HG03097 (cell line): ENCODE data around the gene NHS.
A peak's percentile ranks its signal among the peaks of the same experiment; 100 is the strongest.

ENCODE experiments used
- ATAC-seq: cut with Tn5 transposase; IDR thresholded peaks from one replicate; pipeline ENCODE4 v1.9.1; 2021; ENCODE audit not compliant: unreplicated experiment, low FRiP score

The NHS gene

GRCh38 chrX:17706676-17707075, 331.7 kb downstream of the NHS start:
- no peak for ATAC-seq

- ATAC-seq, result no peak
Observed at GRCh38 chrX:17707731-17708130, 332.7 kb downstream of the NHS start.

GRCh38 chrX:17710871-17711301, 335.9 kb downstream of the NHS start:
- no peak for ATAC-seq

- ATAC-seq, result no peak
Observed at GRCh38 chrX:17713288-17713687, 338.3 kb downstream of the NHS start.

- no peak for ATAC-seq
Observed at GRCh38 chrX:17718649-17719165, 343.7 kb downstream of the NHS start.

- ATAC-seq, result no peak
Observed at GRCh38 chrX:17719711-17720110, 344.7 kb downstream of the NHS start.

GRCh38 chrX:17721715-17722114, 346.7 kb downstream of the NHS start:
- ATAC-seq, result no peak

GRCh38 chrX:17725181-17725580, 350.2 kb downstream of the NHS start:
- ATAC-seq, result no peak

- no peak for ATAC-seq
Observed at GRCh38 chrX:17732138-17732783, 357.3 kb downstream of the NHS start.

- no peak for ATAC-seq
Observed at GRCh38 chrX:17735406-17735805, 360.4 kb downstream of the NHS start.

GRCh38 chrX:17736478-17736855, 361.5 kb downstream of the NHS start:
- no peak for ATAC-seq

- ATAC-seq, result peak; percentile 58
Observed at GRCh38 chrX:17736856-17737709, 362.1 kb downstream of the NHS start, which contains the start of gene SCML1. Gene SCML1, plus strand, starts transcription at chrX:17737493. Its CDS starts 6,694 bp downstream, at chrX:17744187.

GRCh38 chrX:17737710-17737985, 362.6 kb downstream of the NHS start:
- no peak for ATAC-seq

GRCh38 chrX:17737986-17738713, 363.1 kb downstream of the NHS start:
- ATAC-seq, result no peak

GRCh38 chrX:17738737-17739535, 363.9 kb downstream of the NHS start:
- no peak for ATAC-seq

GRCh38 chrX:17740137-17741122, 365.4 kb downstream of the NHS start:
- ATAC-seq, result no peak

GRCh38 chrX:17741123-17741511, 366.1 kb downstream of the NHS start:
- no peak for ATAC-seq

- ATAC-seq, result no peak
Observed at GRCh38 chrX:17743913-17744312, 368.9 kb downstream of the NHS start.

- no peak for ATAC-seq
Observed at GRCh38 chrX:17744896-17745523, 370.0 kb downstream of the NHS start.
